ENCODE data around the gene MEGF8.

The MEGF8 gene

GRCh38 chr19:42351079-42351735 lies 25.8 kb downstream of the MEGF8 start:
- no peak for DNase-seq (ENCODE audit: low read depth)
- peaks cover 17% of the 10 kb centered on the region for H3K36me3 ChIP-seq (ENCODE audit: control insufficient read depth, insufficient read depth, low read length, severe bottlenecking)
- no peaks in the 10 kb centered on the region for H3K27me3 ChIP-seq (replicated peaks; ENCODE audit: control insufficient read depth, insufficient read depth, low read length)
- H3K4me3 ChIP-seq (ENCODE audit: low read length): no peak overlapping the region
- H3K4me1 ChIP-seq (ENCODE audit: control insufficient read depth, insufficient read depth, low read length): peaks cover 15% of the 10 kb centered on the region
- H3K9ac ChIP-seq (ENCODE audit: low read length): no peak overlapping the region
- no peaks in the 10 kb centered on the region for H3K9me3 ChIP-seq (ENCODE audit: control insufficient read depth, low read length)

GRCh38 chr19:42352301-42353259 lies 27.1 kb downstream of the MEGF8 start:
- Histone ChIP-seq H3K4me3 (ENCODE audit: low read length) (no peak overlapping the region), H3K27me3 (replicated peaks; ENCODE audit: control insufficient read depth, insufficient read depth, low read length) (no peaks in the 10 kb centered on the region), H3K36me3 (ENCODE audit: control insufficient read depth, insufficient read depth, low read length, severe bottlenecking) (peaks cover 30% of the 10 kb centered on the region), H3K4me1 (ENCODE audit: control insufficient read depth, insufficient read depth, low read length) (peaks cover 4% of the 10 kb centered on the region), H3K9me3 (ENCODE audit: control insufficient read depth, low read length) (no peaks in the 10 kb centered on the region), H3K9ac (ENCODE audit: low read length) (no peak overlapping the region)
- DNase-seq (ENCODE audit: low read depth): no peak

GRCh38 chr19:42353341-42354015 lies 28.0 kb downstream of the MEGF8 start:
- Histone ChIP-seq H3K36me3 (ENCODE audit: control insufficient read depth, insufficient read depth, low read length, severe bottlenecking) (peaks cover 30% of the 10 kb centered on the region), H3K9ac (ENCODE audit: low read length) (no peak overlapping the region), H3K4me1 (ENCODE audit: control insufficient read depth, insufficient read depth, low read length) (no peaks in the 10 kb centered on the region), H3K9me3 (ENCODE audit: control insufficient read depth, low read length) (no peaks in the 10 kb centered on the region), H3K27me3 (replicated peaks; ENCODE audit: control insufficient read depth, insufficient read depth, low read length) (no peaks in the 10 kb centered on the region), H3K4me3 (ENCODE audit: low read length) (no peak overlapping the region)
- no peak for DNase-seq (ENCODE audit: low read depth)

GRCh38 chr19:42355896-42356295 lies 30.5 kb downstream of the MEGF8 start:
- Histone ChIP-seq H3K4me3 (ENCODE audit: low read length) (no peak overlapping the region), H3K27me3 (replicated peaks; ENCODE audit: control insufficient read depth, insufficient read depth, low read length) (no peaks in the 10 kb centered on the region), H3K9ac (ENCODE audit: low read length) (no peak overlapping the region), H3K9me3 (ENCODE audit: control insufficient read depth, low read length) (no peaks in the 10 kb centered on the region), H3K4me1 (ENCODE audit: control insufficient read depth, insufficient read depth, low read length) (no peaks in the 10 kb centered on the region), H3K36me3 (ENCODE audit: control insufficient read depth, insufficient read depth, low read length, severe bottlenecking) (peaks cover 30% of the 10 kb centered on the region)
- no peak for DNase-seq (ENCODE audit: low read depth)

GRCh38 chr19:42356686-42357085 lies 31.3 kb downstream of the MEGF8 start:
- Histone ChIP-seq H3K4me1 (ENCODE audit: control insufficient read depth, insufficient read depth, low read length) (no peaks in the 10 kb centered on the region), H3K4me3 (ENCODE audit: low read length) (no peak overlapping the region), H3K36me3 (ENCODE audit: control insufficient read depth, insufficient read depth, low read length, severe bottlenecking) (peaks cover 30% of the 10 kb centered on the region), H3K27me3 (replicated peaks; ENCODE audit: control insufficient read depth, insufficient read depth, low read length) (no peaks in the 10 kb centered on the region), H3K9ac (ENCODE audit: low read length) (no peak overlapping the region), H3K9me3 (ENCODE audit: control insufficient read depth, low read length) (no peaks in the 10 kb centered on the region)
- no peak for DNase-seq (ENCODE audit: low read depth)

- no peaks in the 10 kb centered on the region for H3K9me3 ChIP-seq (ENCODE audit: control insufficient read depth, low read length)
- H3K4me1 ChIP-seq (ENCODE audit: control insufficient read depth, insufficient read depth, low read length): no peaks in the 10 kb centered on the region
- H3K4me3 ChIP-seq (ENCODE audit: low read length): no peak overlapping the region
- DNase-seq (ENCODE audit: low read depth): no peak
- no peak overlapping the region for H3K9ac ChIP-seq (ENCODE audit: low read length)
- H3K27me3 ChIP-seq (replicated peaks; ENCODE audit: control insufficient read depth, insufficient read depth, low read length): no peaks in the 10 kb centered on the region
- peaks cover 30% of the 10 kb centered on the region for H3K36me3 ChIP-seq (ENCODE audit: control insufficient read depth, insufficient read depth, low read length, severe bottlenecking)
Measured at GRCh38 chr19:42357290-42357689, 31.9 kb downstream of the MEGF8 start.

- Histone ChIP-seq H3K36me3 (ENCODE audit: control insufficient read depth, insufficient read depth, low read length, severe bottlenecking) (peaks cover 29% of the 10 kb centered on the region), H3K27me3 (replicated peaks; ENCODE audit: control insufficient read depth, insufficient read depth, low read length) (no peaks in the 10 kb centered on the region), H3K9ac (ENCODE audit: low read length) (no peak overlapping the region), H3K4me1 (ENCODE audit: control insufficient read depth, insufficient read depth, low read length) (no peaks in the 10 kb centered on the region), H3K4me3 (ENCODE audit: low read length) (no peak overlapping the region), H3K9me3 (ENCODE audit: control insufficient read depth, low read length) (peaks cover 3% of the 10 kb centered on the region)
- DNase-seq (ENCODE audit: low read depth): no peak
Measured at GRCh38 chr19:42360787-42361544, 35.5 kb downstream of the MEGF8 start.

- Histone ChIP-seq H3K9ac (ENCODE audit: low read length) (no peak overlapping the region), H3K4me3 (ENCODE audit: low read length) (no peak overlapping the region), H3K9me3 (ENCODE audit: control insufficient read depth, low read length) (peaks cover 3% of the 10 kb centered on the region), H3K36me3 (ENCODE audit: control insufficient read depth, insufficient read depth, low read length, severe bottlenecking) (peaks cover 23% of the 10 kb centered on the region), H3K27me3 (replicated peaks; ENCODE audit: control insufficient read depth, insufficient read depth, low read length) (no peaks in the 10 kb centered on the region), H3K4me1 (ENCODE audit: control insufficient read depth, insufficient read depth, low read length) (no peaks in the 10 kb centered on the region)
- DNase-seq (ENCODE audit: low read depth): no peak
Measured at GRCh38 chr19:42361545-42361910, 36.1 kb downstream of the MEGF8 start.

GRCh38 chr19:42362342-42362741 lies 36.9 kb downstream of the MEGF8 start:
- Histone ChIP-seq H3K4me1 (ENCODE audit: control insufficient read depth, insufficient read depth, low read length) (no peaks in the 10 kb centered on the region), H3K9ac (ENCODE audit: low read length) (no peak overlapping the region), H3K9me3 (ENCODE audit: control insufficient read depth, low read length) (peaks cover 3% of the 10 kb centered on the region), H3K4me3 (ENCODE audit: low read length) (no peak overlapping the region), H3K27me3 (replicated peaks; ENCODE audit: control insufficient read depth, insufficient read depth, low read length) (no peaks in the 10 kb centered on the region), H3K36me3 (ENCODE audit: control insufficient read depth, insufficient read depth, low read length, severe bottlenecking) (peaks cover 15% of the 10 kb centered on the region)
- no peak for DNase-seq (ENCODE audit: low read depth)

- Histone ChIP-seq H3K9me3 (ENCODE audit: control insufficient read depth, low read length) (peaks cover 3% of the 10 kb centered on the region), H3K9ac (ENCODE audit: low read length) (no peak overlapping the region), H3K4me3 (ENCODE audit: low read length) (no peak overlapping the region), H3K4me1 (ENCODE audit: control insufficient read depth, insufficient read depth, low read length) (no peaks in the 10 kb centered on the region), H3K36me3 (ENCODE audit: control insufficient read depth, insufficient read depth, low read length, severe bottlenecking) (peaks cover 13% of the 10 kb centered on the region), H3K27me3 (replicated peaks; ENCODE audit: control insufficient read depth, insufficient read depth, low read length) (no peaks in the 10 kb centered on the region)
- no peak for DNase-seq (ENCODE audit: low read depth)
Measured at GRCh38 chr19:42362891-42363440, 37.5 kb downstream of the MEGF8 start.

All from adipocyte (in vitro differentiated cells).